Measurements from ENCODE around the gene DNLZ.
A peak's percentile ranks its signal among the peaks of the same experiment; 100 is the strongest.
"Not testable (repeated sequence)": the region's sequence is repeated elsewhere in the genome, so short reads cannot be mapped to it uniquely, and the experiment has no call there.

Gene DNLZ

DNA sequence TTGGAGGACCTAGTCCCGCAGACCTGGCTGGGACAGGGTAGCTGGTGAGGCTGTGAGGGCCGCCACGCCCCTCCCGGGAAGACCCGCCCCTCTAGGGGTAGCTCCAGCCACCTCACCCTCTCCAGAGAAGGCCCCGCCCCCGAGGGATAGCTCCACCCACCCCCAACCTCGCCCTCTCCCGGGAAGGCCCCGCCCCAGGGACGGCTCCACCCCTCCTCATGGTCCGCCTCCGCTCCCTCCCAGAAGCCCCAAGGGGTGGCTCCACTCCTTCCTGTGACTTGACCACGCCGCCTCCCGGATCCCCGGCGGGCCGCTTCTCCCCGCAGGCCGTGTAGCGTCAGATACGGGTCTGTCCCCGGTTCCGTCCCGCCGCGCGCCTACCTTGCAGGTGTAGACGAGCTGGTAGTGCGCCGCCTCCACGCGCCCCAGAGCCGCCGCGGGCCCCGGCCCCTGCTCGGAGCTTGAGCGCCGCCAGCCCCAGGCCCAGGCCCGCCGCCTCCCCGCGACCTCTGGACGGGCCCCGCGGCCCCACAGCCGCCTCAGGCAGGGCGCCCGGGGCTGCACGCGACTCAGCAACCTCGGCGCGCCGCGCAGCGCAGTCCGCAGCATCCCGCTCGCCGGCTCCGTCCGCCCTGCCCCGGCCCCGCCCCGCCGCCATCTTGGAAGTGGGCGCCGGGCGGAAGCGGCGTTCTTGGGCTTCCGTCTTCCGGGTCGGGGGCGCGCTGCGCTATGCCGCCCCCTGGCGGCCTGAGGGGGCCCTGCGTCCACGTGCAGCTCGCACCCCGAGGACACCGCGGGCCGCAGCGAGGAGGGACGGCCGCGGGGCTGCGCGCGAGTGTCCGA, at the start of gene DNLZ:
TSS of gene DNLZ (minus strand) at position 639 of the 843 bp plus-strand sequence. CDS start at position 609, 30 bp downstream.
- DNase-seq = peak; percentile 97

GRCh38 chr9:136412962-136413361, 49.4 kb upstream of the DNLZ start:
- no peak for DNase-seq

DNA sequence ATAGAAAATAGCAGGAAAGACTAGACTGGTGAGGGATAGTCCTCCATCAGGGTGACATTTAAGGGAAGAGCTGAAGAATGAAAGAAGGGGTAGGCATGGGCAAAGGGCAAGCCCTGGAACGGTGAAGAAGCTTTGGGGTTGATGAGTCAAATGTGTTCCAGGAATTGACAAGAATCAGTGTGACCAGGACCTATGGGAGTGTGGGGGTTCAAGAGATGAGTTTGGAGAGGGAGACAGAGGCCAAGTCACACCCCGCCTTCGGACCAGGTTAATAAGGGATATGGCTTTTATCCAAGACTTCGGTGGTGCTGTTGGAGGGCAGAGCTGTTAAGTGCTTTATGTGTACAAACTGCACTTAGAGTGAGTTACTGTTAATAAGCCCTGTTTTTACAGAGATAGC, 47.8 kb upstream of the DNLZ start:
- peak; percentile 54 for DNase-seq

DNA sequence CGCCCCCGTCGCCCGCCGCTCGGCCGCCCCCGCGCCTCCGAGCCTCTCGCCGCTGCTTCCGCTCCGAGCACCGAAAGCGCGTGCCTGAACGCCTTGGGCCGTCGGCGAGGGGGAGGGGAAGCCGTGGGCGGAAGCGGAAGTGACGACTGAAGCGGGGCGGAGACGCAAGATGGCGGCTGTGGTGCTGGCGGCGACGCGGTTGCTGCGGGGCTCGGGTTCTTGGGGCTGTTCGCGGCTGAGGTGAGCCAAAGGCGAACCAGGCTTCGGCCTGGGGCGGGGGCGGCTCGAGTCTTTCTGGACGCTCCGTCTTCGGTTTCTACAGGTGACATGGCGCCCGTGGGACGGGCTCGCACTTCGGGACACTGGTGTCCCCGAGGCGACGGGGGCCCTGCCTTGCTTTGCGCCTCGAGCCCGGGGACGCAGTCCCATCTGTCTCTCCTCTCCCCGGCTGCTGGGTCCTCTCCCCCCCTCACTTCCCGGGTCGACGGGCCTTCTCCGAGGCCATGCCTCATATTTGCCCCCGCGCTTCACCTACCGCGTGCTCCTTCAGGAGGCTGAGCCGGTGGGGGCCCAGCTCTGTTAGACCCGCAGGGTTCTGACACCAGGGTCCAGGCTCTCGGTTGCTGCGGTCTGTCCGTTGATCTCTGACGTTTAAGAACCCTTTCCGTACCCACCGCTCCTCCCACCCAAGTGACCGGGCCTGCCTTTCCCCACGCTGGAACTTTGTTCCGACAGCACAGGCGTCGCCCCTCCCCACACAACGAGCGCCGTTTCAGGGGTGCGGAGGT, 47.1 kb upstream of the DNLZ start, which contains the start of the genes ENTR1 and PMPCA:
TSS of gene ENTR1 (minus strand) at position 115 of the 788 bp plus-strand sequence. CDS start 217 bp downstream, outside the sequence.
TSS of gene PMPCA (plus strand) at position 159 of the 788 bp plus-strand sequence. CDS start at position 170, 11 bp downstream.
- peak; percentile 94 for DNase-seq

- DNase-seq = peak; percentile 66
Observed at GRCh38 chr9:136409557-136410455, 46.3 kb upstream of the DNLZ start.

- DNase-seq = no peak
Observed at GRCh38 chr9:136407911-136408310, 44.4 kb upstream of the DNLZ start.

GRCh38 chr9:136407061-136407460, 43.5 kb upstream of the DNLZ start:
- DNase-seq = not testable (repeated sequence)

- DNase-seq = not testable (repeated sequence)
Observed at GRCh38 chr9:136405904-136406303, 42.4 kb upstream of the DNLZ start.

GRCh38 chr9:136405481-136405880, 41.9 kb upstream of the DNLZ start:
- no peak for DNase-seq

DNA sequence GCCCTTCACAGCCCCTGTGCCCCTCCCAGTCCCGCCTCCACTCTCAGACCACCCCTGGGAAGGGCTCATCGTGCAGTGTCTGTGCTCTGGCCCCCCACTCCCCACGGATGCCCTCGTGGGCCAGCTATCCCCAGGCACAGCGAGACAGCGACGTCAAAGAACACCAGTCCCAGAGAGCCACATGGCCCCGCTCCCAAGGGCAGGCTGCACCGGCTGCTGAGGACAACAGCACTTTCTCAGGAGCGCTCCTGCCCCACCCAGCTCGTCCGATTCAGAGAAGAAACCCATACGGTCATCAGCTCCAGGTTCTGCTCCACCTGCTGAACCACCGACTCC, 41.2 kb upstream of the DNLZ start:
- no peak for DNase-seq

DNA sequence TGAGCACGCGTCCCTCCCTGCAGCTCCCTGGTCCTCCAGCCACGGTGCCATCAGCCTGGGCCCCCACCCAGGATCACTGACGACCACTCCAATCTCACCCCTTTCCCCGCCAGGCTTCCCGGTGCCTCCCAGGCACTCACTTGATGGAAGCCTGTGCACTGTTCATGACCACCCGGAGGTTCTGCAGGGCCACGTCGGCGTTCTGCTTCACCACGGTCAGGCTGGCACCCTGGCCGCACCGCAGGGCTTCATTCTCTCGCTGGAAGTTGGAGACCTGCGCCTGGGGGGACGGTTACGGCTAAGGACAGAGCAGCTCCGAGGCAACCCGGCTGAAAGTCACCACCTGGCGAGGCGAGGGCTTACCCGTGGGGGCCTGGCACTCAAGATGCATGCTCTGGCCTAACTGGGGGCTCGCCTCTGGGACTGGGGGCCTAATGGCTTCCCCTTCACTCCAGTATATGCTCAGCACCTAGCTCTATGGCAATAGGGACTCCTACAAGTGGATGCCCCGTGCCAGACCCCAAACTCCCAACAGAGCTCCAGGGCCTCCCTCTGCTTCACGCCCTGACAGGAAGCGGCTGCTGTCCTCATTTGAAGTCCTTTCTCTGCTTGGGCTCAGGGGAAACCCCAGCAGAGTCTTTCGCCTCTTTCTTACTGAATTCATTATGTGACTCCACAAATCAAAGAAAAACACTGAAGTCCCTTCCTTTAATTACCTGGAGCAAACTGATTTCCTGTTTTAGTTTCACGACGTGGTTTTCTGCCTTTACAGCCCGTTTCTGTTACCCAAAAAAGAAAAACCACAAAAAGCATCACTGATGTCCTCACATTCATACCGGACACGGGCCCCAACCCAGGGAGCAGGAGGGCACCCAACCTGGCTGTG, 40.6 kb upstream of the DNLZ start:
- no peak for DNase-seq

DNA sequence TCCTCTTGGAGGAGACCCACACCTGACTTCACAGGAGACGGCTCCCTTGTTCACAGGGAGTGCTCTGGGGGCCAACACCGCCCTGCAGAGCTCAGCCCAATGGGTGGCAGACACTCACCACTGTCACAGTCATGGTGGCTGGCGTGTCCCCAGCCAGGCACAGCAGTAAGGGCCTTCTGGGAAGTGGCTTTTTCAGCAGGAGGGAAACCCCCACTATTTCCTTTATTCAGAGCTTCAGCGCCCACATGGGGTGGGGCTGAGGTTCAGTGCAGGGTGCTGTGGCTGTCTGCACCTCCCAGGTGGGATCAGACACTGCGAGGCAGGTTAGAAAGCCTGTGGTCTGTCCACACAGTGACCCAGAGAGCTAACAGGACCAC, 40.0 kb upstream of the DNLZ start:
- no peak for DNase-seq

- DNase-seq = no peak
Observed at GRCh38 chr9:136402067-136402466, 38.5 kb upstream of the DNLZ start.

DNA sequence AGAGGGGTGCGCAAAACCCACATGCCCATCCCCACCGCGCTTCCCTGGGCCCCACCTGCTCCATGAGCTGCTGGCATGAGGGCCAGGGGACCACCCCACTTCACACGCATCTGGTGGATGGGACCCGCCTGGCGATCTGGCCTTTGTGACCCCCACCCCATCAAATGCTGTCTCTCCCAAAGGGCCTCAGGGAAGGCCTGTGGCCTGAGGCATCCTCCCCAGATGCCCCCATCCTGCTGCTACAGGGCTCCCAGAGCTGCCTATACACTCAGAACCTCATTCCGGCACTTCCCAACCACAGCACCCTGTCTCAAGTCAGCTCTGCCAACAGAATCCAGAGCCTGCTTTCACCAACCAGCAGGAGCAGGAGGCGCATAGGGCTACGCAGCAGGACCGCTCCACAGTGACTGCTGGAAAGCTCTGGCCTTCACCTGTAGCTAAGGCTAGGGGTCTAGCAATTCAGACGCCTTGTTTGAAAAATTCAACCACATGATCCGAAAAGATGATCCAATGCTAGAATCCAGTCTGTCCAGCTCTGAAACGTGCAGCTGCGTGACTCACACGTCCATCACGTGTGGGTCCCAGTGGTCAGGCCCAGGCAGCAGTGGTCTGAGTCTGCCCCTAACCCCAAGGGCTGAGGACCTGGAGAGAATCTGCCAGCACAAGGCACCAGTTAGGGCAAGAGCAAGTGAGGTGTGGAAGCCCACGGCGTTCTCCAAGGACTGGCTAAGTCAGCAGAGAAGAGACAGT, 37.8 kb upstream of the DNLZ start:
- no peak for DNase-seq

DNA sequence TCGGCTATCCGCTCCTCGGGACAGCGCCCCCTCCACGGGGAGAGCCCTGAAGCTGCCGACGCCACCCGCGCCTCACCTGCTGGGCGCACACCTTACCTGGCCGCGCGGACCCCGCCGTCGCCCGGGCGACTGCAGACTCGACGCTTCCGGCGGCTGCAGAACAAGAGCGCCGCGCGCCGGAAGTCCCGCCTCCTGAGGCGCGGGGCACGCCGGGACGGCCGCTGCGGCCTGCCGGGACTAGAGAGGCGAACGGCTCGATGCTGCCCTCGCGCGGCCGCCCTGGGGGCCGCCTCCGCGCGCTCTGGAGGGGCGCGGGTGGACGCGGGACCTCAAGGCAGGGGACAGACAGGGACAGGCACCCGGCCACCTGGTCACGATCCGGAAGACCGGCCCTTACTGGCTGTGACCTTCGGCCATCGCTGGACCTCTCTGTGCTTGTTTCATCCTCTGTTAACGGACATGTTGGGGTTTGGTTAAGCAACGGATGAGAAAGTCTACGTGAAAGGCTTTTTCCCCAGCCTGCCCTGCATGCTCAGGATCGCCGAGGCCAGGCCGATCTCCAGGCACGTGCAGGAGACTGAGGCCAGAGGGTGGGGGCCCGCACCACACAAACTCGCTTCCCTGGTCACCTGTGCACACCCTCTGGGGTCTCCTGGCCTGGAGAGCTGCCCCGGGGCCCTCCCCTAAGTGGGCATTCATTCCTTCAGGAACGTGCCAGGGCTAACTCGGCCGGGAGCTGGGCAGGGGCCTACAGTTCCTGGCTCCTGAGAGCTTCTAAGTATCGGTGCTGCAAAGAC, 36.7 kb upstream of the DNLZ start, which contains the start of gene SNAPC4:
TSS of gene SNAPC4 (minus strand) at position 133 of the 797 bp plus-strand sequence. CDS start 1,742 bp downstream, outside the sequence.
- DNase-seq = peak; percentile 92

DNA sequence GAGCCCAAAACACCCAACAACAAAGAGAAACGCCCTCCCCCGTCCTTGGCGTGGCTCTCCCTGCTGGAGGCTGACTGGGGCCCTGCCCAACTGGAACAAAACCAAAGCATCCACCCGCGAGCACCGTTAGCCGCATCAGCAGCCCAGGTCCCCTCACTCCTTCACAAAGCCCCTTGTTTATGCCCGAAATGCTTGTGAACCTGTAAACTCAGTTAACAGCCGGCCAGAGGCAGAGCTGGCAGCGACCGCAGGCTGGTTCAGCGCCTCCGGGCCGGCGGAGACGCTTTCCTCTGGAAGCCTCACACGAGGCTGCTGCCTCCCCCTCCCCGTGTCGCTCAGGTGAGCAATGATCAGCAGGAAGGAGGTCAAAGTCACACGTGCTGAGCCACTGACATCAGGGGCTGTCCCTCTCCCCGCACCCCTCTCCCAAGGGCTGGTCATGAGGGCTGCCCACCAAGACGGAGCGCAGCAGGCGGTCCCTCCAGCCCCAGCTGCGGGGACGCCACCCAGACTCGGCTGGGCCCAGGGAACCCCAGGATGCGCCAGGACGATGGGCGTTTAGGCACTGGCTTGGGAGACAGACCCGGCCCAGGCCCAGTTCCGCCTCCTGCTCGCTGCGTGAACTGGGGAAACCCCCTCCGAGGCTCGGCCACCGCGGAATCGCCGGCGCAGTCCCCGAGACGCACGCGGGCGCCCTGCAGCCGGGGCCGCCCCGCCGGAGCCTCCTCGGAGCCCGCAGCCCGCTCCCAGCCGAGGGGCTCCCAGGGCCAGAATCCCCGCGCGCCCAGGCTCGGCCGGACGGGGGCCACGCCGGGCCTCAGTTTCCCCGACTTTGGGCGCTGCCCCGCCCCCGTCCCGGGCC, 35.9 kb upstream of the DNLZ start:
- DNase-seq = peak; percentile 73

- no peak for DNase-seq
Observed at GRCh38 chr9:136398286-136398685, 34.7 kb upstream of the DNLZ start.

DNA sequence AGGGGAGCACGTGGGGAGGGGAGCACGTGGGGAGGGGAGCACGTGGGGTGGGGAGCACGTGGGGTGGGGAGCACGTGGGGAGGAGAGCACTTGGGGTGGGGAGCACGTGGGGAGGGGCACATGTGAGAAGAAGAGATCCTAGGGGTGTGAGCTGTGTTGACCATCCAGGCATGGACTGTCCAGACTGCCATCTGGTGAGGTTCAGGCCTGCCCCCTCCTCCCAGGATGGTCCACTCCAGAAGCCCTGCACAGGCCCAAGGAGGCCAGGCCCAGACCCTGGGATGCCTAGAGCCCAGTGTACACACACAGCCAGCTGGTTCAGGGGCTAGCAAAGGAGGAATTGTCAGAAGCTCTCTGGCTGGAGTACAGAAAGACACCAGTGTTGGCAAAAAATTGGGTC, 34.1 kb upstream of the DNLZ start:
- no peak for DNase-seq

DNA sequence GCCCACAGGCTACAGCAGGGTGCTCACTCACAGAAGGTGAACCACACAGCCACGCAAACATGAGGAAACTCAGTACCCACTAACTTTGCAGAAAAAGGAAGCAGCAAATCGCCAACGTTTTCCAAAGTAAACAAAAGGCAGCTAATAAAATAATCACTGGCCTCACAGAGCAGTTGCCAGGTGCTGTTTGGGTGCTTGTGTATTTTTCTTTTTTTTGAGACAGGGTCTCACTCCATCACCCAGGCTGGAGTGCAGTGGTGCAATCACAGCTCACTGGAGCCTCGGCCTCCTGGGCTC, 32.6 kb upstream of the DNLZ start:
- DNase-seq = no peak
